Measurements from ENCODE around the gene CHCHD4.
"Not testable (repeated sequence)": the region's sequence is repeated elsewhere in the genome, so short reads cannot be mapped to it uniquely, and the experiment has no call there.

Gene CHCHD4

DNA sequence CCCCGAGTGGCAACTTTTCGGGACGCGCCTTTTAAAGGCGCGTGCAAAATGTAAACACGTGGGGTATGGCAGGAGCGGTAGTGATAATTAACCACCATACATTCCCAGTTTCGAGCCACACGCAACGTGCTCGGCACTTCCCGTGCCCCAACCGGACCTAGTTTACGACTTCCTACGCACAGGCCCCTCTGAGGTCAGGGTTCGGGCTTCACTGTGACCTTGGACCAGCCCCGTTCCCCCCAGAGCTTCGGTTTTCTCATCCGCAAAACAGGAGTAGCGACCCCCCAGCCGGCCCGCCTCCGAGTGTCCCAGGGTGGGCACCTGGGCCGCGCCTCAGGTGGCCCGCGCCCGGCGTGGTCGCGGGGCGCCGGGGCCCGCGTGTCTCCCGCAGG is 451 bp downstream of the CHCHD4 start:
- TF ChIP-seq, protein P1, sequence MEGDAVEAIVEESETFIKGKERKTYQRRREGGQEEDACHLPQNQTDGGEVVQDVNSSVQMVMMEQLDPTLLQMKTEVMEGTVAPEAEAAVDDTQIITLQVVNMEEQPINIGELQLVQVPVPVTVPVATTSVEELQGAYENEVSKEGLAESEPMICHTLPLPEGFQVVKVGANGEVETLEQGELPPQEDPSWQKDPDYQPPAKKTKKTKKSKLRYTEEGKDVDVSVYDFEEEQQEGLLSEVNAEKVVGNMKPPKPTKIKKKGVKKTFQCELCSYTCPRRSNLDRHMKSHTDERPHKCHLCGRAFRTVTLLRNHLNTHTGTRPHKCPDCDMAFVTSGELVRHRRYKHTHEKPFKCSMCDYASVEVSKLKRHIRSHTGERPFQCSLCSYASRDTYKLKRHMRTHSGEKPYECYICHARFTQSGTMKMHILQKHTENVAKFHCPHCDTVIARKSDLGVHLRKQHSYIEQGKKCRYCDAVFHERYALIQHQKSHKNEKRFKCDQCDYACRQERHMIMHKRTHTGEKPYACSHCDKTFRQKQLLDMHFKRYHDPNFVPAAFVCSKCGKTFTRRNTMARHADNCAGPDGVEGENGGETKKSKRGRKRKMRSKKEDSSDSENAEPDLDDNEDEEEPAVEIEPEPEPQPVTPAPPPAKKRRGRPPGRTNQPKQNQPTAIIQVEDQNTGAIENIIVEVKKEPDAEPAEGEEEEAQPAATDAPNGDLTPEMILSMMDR (IDR thresholded peaks at IDR 0.05; ENCODE audit: low read depth, low read length): no peak
- H3K4me3 ChIP-seq (ENCODE audit: low read depth, low read length): peak overlapping the region; percentile 88

DNA sequence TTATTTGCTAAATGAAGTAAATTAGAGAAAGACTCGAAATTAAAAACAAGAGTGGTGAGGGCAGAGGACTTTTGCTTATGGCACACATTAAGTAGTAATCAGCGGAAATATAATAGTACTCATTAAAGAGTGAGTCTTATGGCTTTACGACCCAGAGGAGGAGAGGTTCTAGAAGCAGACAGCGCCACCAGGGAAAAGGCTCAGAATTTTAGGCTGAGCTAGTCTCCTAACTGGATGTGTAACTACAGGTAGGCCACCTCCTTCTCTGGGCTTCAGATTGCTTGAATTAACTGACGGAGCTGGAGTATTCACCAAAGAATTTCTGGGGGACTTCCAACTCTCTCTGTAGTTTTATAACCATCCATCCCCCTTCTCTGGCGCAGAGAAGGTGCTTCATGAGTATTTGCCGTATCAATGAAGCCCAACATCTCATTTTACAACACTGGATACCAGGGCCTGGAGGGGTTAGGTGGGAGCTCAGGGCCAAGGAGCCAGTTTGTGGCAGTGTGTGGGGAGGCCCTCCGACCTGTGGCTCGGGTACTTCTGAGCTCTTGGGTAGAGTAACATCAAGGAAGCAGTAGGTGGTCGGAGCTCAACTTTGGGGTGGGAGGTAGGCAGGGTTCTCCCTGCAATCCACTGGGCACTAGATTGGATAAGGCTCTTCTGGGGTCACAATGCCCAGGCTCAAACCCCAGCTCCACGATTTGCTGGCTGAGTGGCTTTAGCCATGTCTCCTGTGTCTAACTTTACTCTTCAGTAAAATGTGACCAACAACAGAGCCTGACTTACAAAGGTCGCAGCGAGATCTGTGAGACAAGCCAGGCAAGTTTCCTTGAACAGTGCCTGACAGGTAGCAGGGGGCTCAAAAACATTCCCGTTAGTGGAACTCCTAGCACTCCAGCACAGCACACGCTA is 1.1 kb downstream of the CHCHD4 start:
- H3K4me3 ChIP-seq (ENCODE audit: low read depth, low read length): peak overlapping the region; percentile 88
- TF ChIP-seq, protein P1 (IDR thresholded peaks at IDR 0.05; ENCODE audit: low read depth, low read length): no peak

DNA sequence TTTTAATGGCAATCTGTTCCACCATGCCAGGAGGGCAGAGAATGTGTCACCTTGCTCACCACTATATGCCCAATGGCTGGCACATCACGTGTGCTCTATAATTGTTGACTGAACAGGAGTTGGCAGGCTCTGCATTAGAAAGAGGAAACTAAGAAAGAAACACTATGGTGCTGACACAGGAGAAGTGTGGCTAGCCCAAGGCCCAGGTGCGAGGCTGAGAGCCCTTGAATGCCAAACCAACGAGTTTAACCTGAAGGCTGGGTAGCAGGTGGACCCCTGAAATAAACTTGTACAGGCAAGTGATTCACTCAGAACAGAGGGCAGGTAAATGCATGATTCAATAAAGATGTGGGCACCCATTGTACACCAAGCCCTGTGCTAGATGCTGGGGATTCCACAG is 2.4 kb downstream of the CHCHD4 start:
- TF ChIP-seq, protein P1 (IDR thresholded peaks at IDR 0.05; ENCODE audit: low read depth, low read length): no peak
- no peak overlapping the region for H3K4me3 ChIP-seq (ENCODE audit: low read depth, low read length)

DNA sequence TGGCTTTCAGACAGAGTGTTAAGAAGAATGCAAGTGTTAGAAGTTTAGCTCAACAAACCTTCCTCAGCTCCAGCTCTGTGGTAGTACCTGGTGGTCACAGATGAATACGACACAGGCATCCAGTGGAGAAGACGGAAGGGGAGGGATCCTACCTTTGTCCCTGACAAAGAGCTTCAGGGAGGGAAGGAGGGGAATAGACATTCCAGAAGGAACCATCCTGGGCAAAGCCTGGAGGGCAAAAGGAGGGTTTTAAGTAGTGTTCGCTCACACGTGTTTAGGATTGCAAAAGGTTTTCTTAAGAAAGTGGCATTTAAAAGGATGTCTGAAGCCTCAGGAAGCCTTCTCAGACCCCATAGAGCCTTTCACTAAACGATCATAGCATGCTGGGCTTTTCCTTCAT is 2.8 kb downstream of the CHCHD4 start:
- no peak overlapping the region for H3K4me3 ChIP-seq (ENCODE audit: low read depth, low read length)
- TF ChIP-seq, protein P1 (IDR thresholded peaks at IDR 0.05; ENCODE audit: low read depth, low read length): no peak

DNA sequence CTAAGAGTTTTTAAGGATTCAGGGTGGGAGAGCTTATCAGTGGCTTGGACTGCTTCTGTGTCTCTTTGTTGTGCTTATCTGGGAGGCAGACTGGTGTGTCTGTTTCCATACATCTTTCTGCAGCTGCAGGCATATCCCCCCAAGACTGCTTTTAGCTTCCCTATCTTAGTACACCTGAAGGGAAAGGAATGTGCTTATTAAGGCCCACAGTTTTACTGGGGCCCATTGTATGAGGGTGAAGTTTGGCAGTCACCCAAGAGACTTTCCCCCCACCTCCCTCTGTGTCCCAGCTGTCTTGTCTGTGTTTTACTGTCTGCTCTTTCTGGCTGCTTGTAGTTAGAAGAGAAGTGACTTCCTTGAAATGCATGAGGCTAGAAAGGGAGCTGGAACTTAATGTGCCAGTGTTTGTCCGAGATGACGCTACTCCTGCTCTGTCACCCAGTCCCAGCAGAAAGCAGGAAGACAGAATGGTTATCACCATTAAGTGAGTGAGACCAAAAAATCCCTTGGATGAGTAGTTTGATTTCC is 3.7 kb downstream of the CHCHD4 start:
- not testable (repeated sequence) for H3K4me3 ChIP-seq (ENCODE audit: low read depth, low read length)

DNA sequence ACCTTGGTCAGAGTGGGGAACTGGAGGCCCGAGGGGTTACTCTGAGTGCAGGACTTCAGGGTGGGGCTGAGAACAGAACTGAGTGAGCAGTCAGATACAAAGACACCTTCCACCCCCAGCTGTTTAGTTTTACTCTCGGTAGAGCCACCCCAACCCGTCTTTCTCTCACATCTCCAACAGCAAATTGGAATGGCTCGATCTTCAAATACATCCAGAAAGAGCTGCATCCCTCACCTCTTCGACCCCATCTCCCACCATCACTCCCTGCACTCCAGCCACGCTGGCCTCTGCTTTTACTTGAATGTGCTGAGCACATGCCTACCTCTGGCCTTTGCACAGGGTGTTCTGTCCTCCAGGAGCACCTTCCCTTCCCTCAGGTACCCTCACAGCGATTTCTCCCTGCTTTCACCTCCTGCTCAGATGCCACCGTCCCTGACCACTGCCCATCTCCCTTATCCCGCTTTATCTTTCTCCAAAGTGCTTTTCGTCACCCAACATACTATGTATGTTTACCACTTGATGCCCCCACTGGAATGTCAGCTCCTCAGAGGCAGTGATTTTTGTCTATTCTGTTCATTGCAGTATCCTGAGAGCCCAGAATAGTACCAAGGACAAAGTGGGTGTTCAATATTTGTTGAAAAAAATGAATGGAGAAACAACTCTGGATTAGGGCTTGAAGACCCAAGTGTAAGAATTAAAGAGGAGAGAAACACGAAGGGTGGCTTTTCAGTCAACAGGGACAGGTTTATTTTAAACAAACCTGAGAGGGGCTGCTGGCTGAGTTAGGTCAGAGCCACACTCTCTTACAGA is 4.4 kb downstream of the CHCHD4 start:
- no peak overlapping the region for H3K4me3 ChIP-seq (ENCODE audit: low read depth, low read length)
- TF ChIP-seq, protein P1 (IDR thresholded peaks at IDR 0.05; ENCODE audit: low read depth, low read length): no peak

DNA sequence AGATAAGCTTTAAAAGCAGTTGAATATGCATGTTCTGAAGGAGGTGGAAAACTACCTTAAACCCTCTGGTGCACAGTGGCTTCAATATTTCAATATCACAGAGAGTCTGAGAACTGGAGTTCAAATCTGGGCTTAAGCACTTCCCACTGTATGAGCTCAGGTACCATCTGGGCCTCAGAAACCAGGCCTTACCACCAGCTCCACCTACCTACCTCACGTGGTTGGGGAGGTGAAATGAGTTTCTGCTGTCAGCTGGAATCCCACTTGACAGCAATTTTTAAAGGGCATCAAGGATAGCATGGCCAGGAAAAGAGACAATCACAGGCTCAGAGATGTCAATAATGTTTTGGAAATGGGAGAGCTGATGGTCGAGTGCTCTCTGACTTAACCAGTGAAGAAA is 5.0 kb downstream of the CHCHD4 start:
- H3K4me3 ChIP-seq (ENCODE audit: low read depth, low read length): no peak overlapping the region
- TF ChIP-seq, protein P1 (IDR thresholded peaks at IDR 0.05; ENCODE audit: low read depth, low read length): no peak
